ENCODE measurements around the gene PNPLA3.
A peak's percentile ranks its signal among the peaks of the same experiment; 100 is the strongest.

PNPLA3 gene

DNA sequence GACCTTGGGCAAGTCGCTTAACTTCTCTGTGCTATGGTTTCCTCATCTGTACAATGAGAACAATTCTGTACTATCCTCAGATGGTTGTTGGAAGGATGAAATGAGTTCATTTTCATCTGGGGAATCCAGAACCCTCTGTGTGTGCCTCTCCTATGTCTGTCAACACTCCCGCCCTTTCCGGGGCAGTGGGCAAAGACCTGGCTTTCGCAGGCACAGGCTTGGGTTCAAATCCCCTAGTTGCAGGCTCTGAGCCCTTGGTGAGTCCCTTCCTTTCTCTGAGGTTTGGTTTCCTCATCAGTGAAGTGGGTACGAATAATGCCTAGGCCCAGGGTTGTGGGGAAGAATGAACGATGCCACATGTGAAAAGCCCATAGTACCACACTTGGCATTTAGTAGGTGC lies 37.8 kb upstream of the PNPLA3 start:
- ATAC-seq: no peak
- Mint-ChIP-seq H3K27me3 (peaks cover 78% of the 10 kb centered on the region), H3K4me3 (no peak overlapping the region), H3K9me3 (peaks cover 4% of the 10 kb centered on the region), H3K27ac (no peak overlapping the region), H3K4me1 (peaks cover 30% of the 10 kb centered on the region), H3K36me3 (no peaks in the 10 kb centered on the region)

DNA sequence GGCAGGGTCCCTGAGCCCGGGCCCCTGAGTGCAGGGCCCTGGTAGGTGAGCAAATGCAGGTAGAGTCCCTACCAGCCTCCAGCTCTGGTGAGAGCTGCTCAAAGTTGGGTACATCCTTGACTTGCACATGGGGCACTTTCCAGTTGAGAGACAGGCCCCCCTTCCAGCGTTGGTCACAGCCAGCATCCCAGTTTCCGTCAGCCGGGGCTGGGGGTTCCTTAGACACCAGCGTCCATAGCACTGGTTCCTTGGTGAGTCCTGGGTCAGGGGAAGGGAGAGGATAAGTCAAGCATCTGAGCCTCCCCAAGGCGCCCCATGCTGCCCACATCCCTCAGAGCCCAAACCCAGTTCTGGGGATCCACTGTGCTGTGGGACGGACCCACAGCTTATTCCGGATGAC lies 37.4 kb upstream of the PNPLA3 start:
- Mint-ChIP-seq H3K36me3 (no peaks in the 10 kb centered on the region), H3K4me1 (peaks cover 30% of the 10 kb centered on the region), H3K4me3 (no peak overlapping the region), H3K27ac (no peak overlapping the region), H3K9me3 (peaks cover 4% of the 10 kb centered on the region), H3K27me3 (peaks cover 78% of the 10 kb centered on the region)
- no peak for ATAC-seq

DNA sequence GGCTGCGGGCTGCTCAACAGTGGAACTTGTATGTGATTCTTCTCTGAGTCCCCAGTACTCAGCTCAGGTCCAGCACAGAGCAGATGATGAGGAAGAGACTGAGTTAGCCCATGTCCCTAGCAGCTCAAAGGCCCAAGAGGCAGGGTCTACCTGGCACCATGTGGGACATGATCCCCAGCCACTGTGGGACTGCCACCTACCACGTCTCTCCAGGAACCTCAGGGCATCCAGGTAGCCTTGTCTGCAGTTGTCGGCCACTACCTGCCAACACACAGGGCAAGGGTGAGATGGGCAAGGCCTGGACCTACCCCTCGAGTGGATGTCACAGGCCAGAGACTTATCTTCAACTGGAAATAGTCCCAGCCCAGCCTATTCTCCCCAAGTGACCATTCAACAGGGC lies 36.2 kb upstream of the PNPLA3 start:
- peaks cover 88% of the 10 kb centered on the region for H3K27me3 Mint-ChIP-seq
- H3K4me1 Mint-ChIP-seq: peaks cover 30% of the 10 kb centered on the region
- peaks cover 4% of the 10 kb centered on the region for H3K9me3 Mint-ChIP-seq
- H3K36me3 Mint-ChIP-seq: no peaks in the 10 kb centered on the region
- no peak overlapping the region for H3K4me3 Mint-ChIP-seq
- H3K27ac Mint-ChIP-seq: no peak overlapping the region
- no peak for ATAC-seq

- H3K4me1 Mint-ChIP-seq: peaks cover 20% of the 10 kb centered on the region
- ATAC-seq: no peak
- H3K4me3 Mint-ChIP-seq: no peak overlapping the region
- H3K27ac Mint-ChIP-seq: no peak overlapping the region
- H3K36me3 Mint-ChIP-seq: no peaks in the 10 kb centered on the region
- peaks cover 88% of the 10 kb centered on the region for H3K27me3 Mint-ChIP-seq
- H3K9me3 Mint-ChIP-seq: peaks cover 4% of the 10 kb centered on the region
Measured at GRCh38 chr22:43888740-43889139, 34.9 kb upstream of the PNPLA3 start.

DNA sequence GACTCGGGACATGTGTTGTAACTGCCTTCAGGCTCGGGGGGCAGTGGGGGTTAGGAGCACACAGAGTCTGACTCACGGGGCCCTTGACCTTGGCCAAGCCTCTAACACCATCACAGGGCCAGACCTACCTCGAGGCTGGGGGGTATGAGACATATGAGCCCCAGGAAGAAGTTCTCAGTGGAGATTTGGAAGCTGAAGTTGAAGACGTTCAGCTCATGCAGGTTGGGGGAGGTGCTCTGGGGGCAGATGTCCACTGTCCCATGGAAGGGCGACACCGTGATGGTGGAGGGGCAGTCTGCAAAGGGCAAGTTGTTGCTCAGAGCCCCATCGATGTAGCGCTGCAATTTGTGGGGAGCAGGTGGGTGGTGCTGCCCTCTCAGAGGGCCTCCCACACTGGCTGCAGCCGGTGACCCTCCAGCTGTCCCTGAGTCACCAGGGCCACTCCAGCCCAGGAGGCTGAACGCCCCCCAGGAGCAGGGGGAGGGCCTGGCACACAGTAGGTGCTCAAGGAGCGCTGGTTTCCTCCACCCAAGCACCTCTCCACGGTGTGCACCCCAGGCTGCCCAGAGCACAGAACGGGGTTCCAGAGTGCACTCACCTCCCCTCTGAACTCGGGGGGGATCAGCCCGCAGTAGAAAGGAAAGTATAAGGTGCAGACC lies 34.3 kb upstream of the PNPLA3 start:
- Mint-ChIP-seq H3K4me3 (no peak overlapping the region), H3K27ac (no peak overlapping the region), H3K36me3 (no peaks in the 10 kb centered on the region), H3K9me3 (peaks cover 4% of the 10 kb centered on the region), H3K4me1 (peaks cover 14% of the 10 kb centered on the region), H3K27me3 (peaks cover 90% of the 10 kb centered on the region)
- ATAC-seq: no peak

GRCh38 chr22:43889860-43890253 lies 33.7 kb upstream of the PNPLA3 start:
- H3K4me1 Mint-ChIP-seq: peaks cover 9% of the 10 kb centered on the region
- H3K27ac Mint-ChIP-seq: no peak overlapping the region
- no peaks in the 10 kb centered on the region for H3K36me3 Mint-ChIP-seq
- no peak overlapping the region for H3K4me3 Mint-ChIP-seq
- H3K9me3 Mint-ChIP-seq: peaks cover 4% of the 10 kb centered on the region
- ATAC-seq: no peak
- H3K27me3 Mint-ChIP-seq: peaks cover 92% of the 10 kb centered on the region

GRCh38 chr22:43890901-43891331 lies 32.7 kb upstream of the PNPLA3 start:
- no peak overlapping the region for H3K27ac Mint-ChIP-seq
- no peaks in the 10 kb centered on the region for H3K36me3 Mint-ChIP-seq
- H3K27me3 Mint-ChIP-seq: peaks cover 92% of the 10 kb centered on the region
- H3K4me3 Mint-ChIP-seq: no peak overlapping the region
- H3K9me3 Mint-ChIP-seq: no peaks in the 10 kb centered on the region
- no peak for ATAC-seq
- H3K4me1 Mint-ChIP-seq: no peaks in the 10 kb centered on the region

- no peaks in the 10 kb centered on the region for H3K9me3 Mint-ChIP-seq
- H3K27me3 Mint-ChIP-seq: peaks cover 90% of the 10 kb centered on the region
- H3K36me3 Mint-ChIP-seq: no peaks in the 10 kb centered on the region
- no peak within 1 kb of the TSS for H3K27ac Mint-ChIP-seq
- H3K4me1 Mint-ChIP-seq: no peaks in the 10 kb centered on the region
- no peak for ATAC-seq
- H3K4me3 Mint-ChIP-seq: no peak within 1 kb of the TSS
Measured at GRCh38 chr22:43891360-43892182, 32.0 kb upstream of the PNPLA3 start, which contains the start of gene PNPLA5. TSS of gene PNPLA5 (minus strand) at chr22:43892013. CDS start at chr22:43891880, 133 bp downstream.

DNA sequence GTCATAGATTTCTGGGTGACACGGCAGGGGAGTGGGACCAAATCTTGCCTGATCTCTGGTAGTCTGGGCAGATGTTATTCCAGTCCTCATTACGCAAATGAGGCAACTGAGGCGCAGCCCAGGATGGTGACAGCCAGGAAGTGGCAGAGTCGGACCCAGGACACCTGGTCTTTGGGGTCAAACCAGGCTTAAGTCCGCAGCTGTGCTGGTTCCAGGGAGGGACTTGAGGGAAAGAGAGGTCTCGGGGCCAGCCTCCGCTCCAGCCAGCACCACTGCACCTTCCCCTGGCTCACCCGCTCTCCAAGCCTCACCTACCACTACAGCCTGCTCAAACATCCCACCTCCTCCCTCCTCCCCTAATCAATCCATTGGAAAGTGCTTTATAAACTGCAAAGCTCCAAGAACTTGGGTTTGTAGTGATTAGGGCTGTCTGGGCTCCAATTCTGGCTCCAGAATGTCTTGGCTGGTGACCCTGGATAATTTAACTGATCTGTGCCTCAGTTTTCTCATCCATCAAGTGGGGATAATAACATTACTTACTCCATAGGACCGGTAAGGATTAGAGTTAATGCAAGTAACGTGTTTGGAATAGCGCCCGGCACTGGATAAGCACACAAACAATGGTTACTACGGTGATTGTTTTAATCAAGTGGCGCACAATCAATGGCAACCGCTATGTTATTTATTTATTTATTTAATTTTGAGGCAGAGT lies 31.3 kb upstream of the PNPLA3 start:
- Mint-ChIP-seq H3K27ac (no peak overlapping the region), H3K4me3 (no peak overlapping the region), H3K36me3 (no peaks in the 10 kb centered on the region), H3K9me3 (no peaks in the 10 kb centered on the region), H3K4me1 (no peaks in the 10 kb centered on the region), H3K27me3 (peaks cover 83% of the 10 kb centered on the region)
- ATAC-seq: no peak

GRCh38 chr22:43893266-43893665 lies 30.3 kb upstream of the PNPLA3 start:
- peaks cover 73% of the 10 kb centered on the region for H3K27me3 Mint-ChIP-seq
- no peak overlapping the region for H3K4me3 Mint-ChIP-seq
- no peak overlapping the region for H3K27ac Mint-ChIP-seq
- no peak for ATAC-seq
- no peaks in the 10 kb centered on the region for H3K4me1 Mint-ChIP-seq
- no peaks in the 10 kb centered on the region for H3K9me3 Mint-ChIP-seq
- no peaks in the 10 kb centered on the region for H3K36me3 Mint-ChIP-seq

- ATAC-seq: no peak
- Mint-ChIP-seq H3K27me3 (peaks cover 65% of the 10 kb centered on the region), H3K4me1 (no peaks in the 10 kb centered on the region), H3K36me3 (no peaks in the 10 kb centered on the region), H3K4me3 (no peak overlapping the region), H3K9me3 (no peaks in the 10 kb centered on the region), H3K27ac (no peak overlapping the region)
Measured at GRCh38 chr22:43894122-43894521, 29.5 kb upstream of the PNPLA3 start.

GRCh38 chr22:43895986-43896645 lies 27.5 kb upstream of the PNPLA3 start:
- Mint-ChIP-seq H3K27me3 (peaks cover 57% of the 10 kb centered on the region), H3K4me1 (no peaks in the 10 kb centered on the region), H3K9me3 (no peaks in the 10 kb centered on the region), H3K4me3 (no peak overlapping the region), H3K36me3 (no peaks in the 10 kb centered on the region), H3K27ac (no peak overlapping the region)
- no peak for ATAC-seq

DNA sequence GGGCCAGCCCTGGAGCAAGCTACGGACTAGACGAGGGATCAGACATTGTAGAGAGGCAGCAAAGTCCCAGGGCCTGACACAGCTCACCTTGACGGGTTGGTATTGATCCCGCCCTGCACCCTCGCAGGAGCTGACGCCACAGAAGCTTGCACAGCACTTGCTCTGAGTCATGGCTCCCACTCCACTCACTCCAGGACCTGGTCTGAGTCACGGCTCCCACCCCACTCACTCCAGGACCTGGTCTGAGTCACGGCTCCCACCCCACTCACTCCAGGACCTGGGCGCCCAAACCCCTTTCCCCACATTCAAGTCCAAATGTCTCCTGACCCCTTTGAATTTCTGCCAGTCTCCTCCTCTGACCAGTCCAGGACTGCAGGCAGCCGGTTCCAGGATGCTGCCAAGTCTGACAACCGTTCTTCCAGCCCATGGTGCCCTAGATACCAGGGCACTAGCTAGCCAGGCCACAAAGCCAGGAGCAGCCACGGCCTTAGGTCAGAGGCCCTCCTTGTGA lies 25.8 kb upstream of the PNPLA3 start:
- Mint-ChIP-seq H3K4me3 (no peak overlapping the region), H3K27me3 (peaks cover 57% of the 10 kb centered on the region), H3K27ac (no peak overlapping the region), H3K4me1 (no peaks in the 10 kb centered on the region), H3K9me3 (no peaks in the 10 kb centered on the region), H3K36me3 (no peaks in the 10 kb centered on the region)
- ATAC-seq: peak; percentile 4

- H3K36me3 Mint-ChIP-seq: no peaks in the 10 kb centered on the region
- H3K4me1 Mint-ChIP-seq: no peaks in the 10 kb centered on the region
- H3K27ac Mint-ChIP-seq: no peak overlapping the region
- no peak for ATAC-seq
- H3K27me3 Mint-ChIP-seq: peaks cover 56% of the 10 kb centered on the region
- H3K9me3 Mint-ChIP-seq: no peaks in the 10 kb centered on the region
- H3K4me3 Mint-ChIP-seq: no peak overlapping the region
Measured at GRCh38 chr22:43900206-43900605, 23.4 kb upstream of the PNPLA3 start.

Data from stimulated activated memory B cell treated with anti-CD40 and anti-IgM and Interleukin-4, amounts not matched to agents 10 μg/mL and 1 μg/mL and 100 μg/mL, for 72 hours (primary cell).